ENCODE results near the gene ABI3.
"Not testable (repeated sequence)": the region's sequence is repeated elsewhere in the genome, so short reads cannot be mapped to it uniquely, and the experiment has no call there.

Gene ABI3

DNA sequence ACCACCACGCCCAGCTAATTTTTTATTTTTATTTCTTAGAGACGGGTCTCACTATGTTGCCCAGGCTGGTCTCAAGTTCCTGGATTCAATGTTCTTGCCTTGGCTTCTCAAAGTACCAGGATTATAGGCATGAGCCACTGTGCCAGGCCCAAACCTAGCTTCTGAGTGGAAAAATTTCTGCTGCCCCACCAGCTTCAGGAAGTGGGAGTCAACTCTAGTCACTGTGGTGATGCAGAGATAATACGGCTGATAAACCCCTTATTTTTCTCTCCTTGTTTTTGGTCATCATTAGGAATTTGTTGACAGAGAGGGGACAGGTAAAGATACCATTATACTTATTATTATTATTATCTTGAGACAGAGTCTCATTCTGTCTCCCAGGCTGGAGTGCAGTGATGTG lies 47.9 kb downstream of the ABI3 start:
- no peak for DNase-seq

DNA sequence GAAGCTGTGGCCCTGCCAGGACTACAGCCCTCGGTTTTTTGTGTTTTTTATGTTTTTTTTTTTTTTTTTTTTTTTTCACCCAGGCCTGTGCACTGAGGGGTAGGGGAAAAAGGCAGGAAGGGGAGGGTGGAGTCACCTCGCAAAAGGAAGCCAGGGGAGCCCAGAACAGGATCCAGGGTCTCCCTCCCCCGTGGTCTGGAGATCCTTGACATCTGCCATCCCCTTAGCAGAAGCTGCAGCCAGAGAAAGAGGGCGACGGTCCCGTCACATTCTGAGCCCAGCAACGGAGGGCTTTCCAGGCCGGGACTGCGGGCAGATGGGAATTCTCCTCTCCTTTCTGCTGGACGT lies 49.1 kb downstream of the ABI3 start:
- no peak for DNase-seq

GRCh38 chr17:49260011-49260816 lies 49.7 kb downstream of the ABI3 start:
- DNase-seq: peak; percentile 38

DNA sequence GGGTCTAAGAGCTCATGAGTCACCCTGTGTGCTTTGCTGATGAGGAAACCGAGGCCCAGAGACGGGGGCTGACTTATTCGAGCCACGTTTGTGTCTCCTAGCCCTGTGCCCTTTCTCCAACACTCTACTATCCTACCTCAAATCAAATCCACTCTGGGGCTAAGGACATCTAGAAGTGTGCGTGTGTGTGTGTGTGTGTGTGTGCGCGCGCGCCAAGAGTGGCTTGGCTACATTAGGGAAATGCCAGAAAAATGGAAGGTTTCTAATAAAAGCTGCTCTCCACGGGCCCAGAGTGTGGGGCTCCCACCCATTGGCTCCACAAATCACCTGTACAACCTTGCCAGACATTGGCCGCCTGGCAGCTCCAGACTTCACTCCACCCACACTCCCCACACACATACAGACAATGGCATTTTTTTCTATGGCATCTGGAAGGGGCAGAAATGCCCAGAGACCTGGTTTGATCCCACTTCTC lies 50.3 kb downstream of the ABI3 start:
- DNase-seq: no peak

DNA sequence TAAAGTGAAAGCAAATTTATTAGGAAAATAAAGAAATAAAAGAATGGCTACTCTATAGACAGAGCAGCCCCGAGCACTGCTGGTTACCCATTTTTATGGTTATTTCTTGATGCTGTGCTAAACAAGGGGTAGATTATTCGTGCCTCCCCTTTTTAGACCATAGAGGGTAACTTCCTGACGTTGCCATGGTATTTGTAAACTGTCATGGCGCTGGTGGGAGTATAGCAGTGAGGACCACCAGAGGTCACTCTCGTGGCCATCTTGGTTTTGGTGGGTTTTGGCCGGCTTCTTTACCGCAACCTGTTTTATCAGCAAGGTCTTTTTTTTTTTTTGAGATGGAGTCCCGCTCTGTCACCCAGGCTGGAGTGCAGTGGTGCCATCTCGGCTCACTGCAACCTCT lies 51.0 kb downstream of the ABI3 start:
- DNase-seq: not testable (repeated sequence)

DNA sequence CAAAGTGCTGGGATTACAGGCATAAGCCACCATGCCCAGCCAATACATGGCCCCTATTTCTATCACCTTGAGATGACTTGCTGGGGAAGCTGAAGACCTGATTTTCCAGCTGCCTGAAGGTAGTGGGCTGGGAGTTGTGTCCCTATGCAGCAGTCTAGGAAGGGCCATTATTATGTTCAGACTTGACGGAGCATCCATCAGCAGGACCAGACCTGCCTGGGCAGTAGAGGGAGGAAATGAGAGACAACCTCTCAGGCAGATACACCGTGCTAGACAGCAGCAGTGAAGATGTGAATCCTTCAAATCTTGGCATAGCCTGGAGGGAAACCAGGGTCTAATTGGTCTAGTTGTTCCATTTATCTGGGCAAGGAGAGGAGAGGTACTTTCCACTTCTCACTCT lies 55.7 kb downstream of the ABI3 start:
- no peak for DNase-seq

DNA sequence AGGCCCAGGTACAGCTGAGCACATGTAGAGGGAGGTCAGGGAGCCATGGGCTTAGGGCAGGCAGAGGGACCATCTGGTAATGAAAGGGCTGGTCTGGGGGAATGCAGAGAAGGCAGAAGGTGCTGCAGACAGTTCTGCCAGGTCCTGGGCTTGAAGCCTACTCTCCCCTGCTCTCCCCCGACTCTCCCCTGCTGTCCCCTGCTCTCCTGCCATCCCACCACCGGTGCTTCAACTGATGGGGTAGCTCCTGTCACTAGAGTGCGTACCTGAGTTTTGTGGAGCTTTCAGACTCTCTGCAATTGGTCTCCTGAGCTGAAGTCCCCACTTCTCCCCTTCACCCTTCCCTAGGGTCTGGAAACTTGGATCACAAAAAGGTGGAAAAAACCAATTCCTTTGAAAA lies 57.4 kb downstream of the ABI3 start:
- no peak for DNase-seq

DNA sequence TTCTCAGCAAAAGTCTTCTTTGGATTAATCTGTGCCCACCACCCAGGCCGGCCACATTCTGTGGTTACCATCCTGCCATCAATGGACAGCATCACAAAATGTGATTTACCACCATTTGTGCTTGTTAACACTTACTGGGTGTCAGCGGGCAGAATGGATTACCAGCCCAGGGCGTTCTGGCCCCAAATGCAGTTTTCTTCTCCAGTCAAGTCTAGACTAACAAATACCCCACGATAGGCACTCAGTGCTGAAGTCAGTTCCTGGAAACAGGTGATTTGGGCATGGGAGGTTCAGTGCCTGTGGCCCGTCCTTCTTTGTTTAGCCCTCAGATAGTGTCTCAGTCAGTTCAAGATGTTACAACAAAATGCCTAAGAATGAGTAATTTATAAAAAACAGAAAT lies 58.8 kb downstream of the ABI3 start:
- no peak for DNase-seq

Data from KG1 (cell line).